Transverse colon (tissue), 4 donors: ENCODE data around the gene ATG101. TPM values are rescaled to one million over a fixed set of nuclear protein-coding genes. Genes with fewer than 3 reads are reported as not detected.
A peak's percentile ranks its signal among the peaks of the same experiment; 100 is the strongest.

ENCODE experiments used
- DNase-seq: peaks from one replicate; pipeline ENCODE4 v3.0.0-alpha.2; 2019
- H3K27ac ChIP-seq, 4 donors: fragments of 200-600 bp; sonication (generic); 2 replicates each; pipeline ENCODE4 v1.5.1; 2016 to 2018; ENCODE audit warnings: inconsistent platforms in 4 of 4
- H3K27me3 ChIP-seq: fragments of 200-600 bp; sonication (generic); 2 replicates; pipeline ENCODE4 v1.5.1; 2017; ENCODE audit warnings: inconsistent platforms
- H3K36me3 ChIP-seq, 4 donors: fragments of 200-600 bp; sonication (generic); 2 replicates each; pipeline ENCODE4 v1.5.1; 2017 to 2019; ENCODE audit warnings: inconsistent platforms in 4 of 4
- H3K4me1 ChIP-seq, 4 donors: fragments of 200-600 bp; sonication (generic); 2 replicates each; pipeline ENCODE4 v1.5.1; 2017 to 2020; ENCODE audit warnings: inconsistent platforms in 4 of 4
- H3K4me3 ChIP-seq, 4 donors: fragments of 200-600 bp; sonication (generic); 1 replicate in 1 of 4; 2 replicates in 3 of 4; pipeline versions ENCODE4 v1.5.1 to v1.6.1; 2017 to 2019; ENCODE audit warnings: inconsistent platforms in 4 of 4
- H3K9me3 ChIP-seq, 2 donors: fragments of 200-600 bp; sonication (generic); 2 replicates each; pipeline ENCODE4 v1.5.1; 2017 to 2019; ENCODE audit warnings: inconsistent platforms in 2 of 2
- CTCF ChIP-seq, 5 experiments: fragments of 200-600 bp in 3 of 5; fragments of 450-650 bp in 2 of 5; sonication (generic) in 3 of 5; IDR thresholded peaks; 1 replicate in 2 of 5; 2 replicates in 3 of 5; pipeline ENCODE4 v1.5.1; 2016 to 2017; ENCODE audit warnings: antibody characterized with exemption in 5 of 5, inconsistent platforms in 3 of 5, mild to moderate bottlenecking in 2 of 5, moderate library complexity in 1 of 5
- EP300 ChIP-seq: sonication (generic); formaldehyde crosslinking; IDR thresholded peaks from one replicate; pipeline ENCODE4 v1.6.1; 2017; ENCODE audit warnings: antibody characterized with exemption, low read depth
- POLR2A ChIP-seq: fragments of 450-650 bp; IDR thresholded peaks from one replicate; pipeline ENCODE4 v1.6.1; 2016; ENCODE audit warnings: antibody characterized with exemption, mild to moderate bottlenecking, moderate library complexity
- POLR2AphosphoS5 ChIP-seq, 3 donors: sonication (generic); formaldehyde crosslinking; IDR thresholded peaks; one replicate each; pipeline ENCODE4 v1.6.1; 2016; ENCODE audit warnings: antibody characterized with exemption in 3 of 3
- WGBS, 2 donors: methylation state at CpG; one replicate each; pipeline ENCODE4 v1.1.5; 2018; ENCODE audit warnings: low coverage in 1 of 2; 5-methylcytosine and 5-hydroxymethylcytosine counted together
- in situ Hi-C, 4 donors: fragments of 200-750 bp; cut with MboI; loops; one replicate each; pipeline versions ENCODE4 v1.15.0 to v1.15.1; 2017; ENCODE audit warnings: low sequenced_read_pairs in 3 of 4, low pct_ligation_motif_present in 1 of 4, low pct_unique_long_range_greater_than_20kb in 1 of 4
- intact Hi-C: fragments of 100-400 bp; cut with DNase I; formaldehyde crosslinking; loops from one replicate; pipeline ENCODE4 v1.15.1; 2023; ENCODE audit warnings: low total_unique reads
- total RNA-seq, 4 donors: library from RNA; depleted of rRNA; stranded (reverse); fragments of >200 nt; gene quantifications; one replicate each; pipeline ENCODE4 v1.1.0, GENCODE V29; 2016

ATG101 gene
- total RNA-seq, 4 donors from 2014 or later, result 15.7 to 64.1 (median 51.6) TPM

DNA sequence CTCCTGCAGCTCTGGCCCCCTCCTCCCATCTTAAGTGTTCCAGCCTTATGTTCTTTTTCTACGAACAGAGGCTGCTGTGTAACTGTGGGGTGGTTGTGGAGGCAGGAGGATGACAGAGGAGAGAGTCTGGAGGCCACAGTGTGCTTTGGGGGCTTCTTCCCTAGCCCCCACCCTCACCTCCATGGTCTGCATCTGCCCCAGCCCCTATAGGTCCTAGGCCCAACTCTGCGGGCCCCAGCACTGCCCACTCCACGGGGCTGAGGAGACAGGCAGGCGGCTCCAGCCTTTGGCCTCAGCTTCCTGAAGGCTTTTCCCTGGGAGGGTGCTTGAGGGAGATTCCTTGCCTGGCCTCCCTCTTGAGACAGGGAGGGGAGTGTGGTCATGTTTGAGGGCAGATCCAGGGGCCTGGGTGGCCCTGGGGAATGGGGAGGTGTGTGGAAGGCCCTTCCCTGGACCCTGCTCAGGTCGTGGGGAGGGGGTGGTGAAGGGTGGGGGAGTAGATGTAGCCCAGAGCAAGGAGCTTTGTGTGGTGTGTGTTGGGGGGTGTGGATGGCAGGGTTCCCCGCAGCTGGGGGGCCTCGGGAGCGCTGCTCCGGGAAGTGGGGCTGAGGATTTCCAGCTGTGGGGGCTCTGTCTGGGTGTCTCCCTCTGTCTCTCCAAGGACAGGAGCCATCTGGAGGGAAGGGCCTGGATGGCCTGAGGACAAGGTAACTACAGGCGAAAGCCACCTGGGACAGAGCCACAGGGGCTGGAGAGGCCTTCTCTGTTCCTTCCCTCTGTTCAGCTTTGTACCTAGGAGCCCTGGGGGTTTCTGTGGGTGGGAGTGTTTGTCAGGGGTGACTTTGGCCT, 10.8 kb downstream of the ATG101 start:
- TF ChIP-seq POLR2AphosphoS5 (IDR thresholded peaks at IDR 0.05) (no peak), EP300 (no peak), POLR2A (no peak), CTCF (IDR thresholded peaks at IDR 0.05) (no peak)
- no peak for DNase-seq
- Histone ChIP-seq H3K36me3 (peaks cover 0 to 8% (median 2%) of the 10 kb centered on the region in 4 donors), H3K4me3 (peak overlapping the region in 3 of 4 donors; percentile 9 to 24 (median 11)), H3K9me3 (no peaks in the 10 kb centered on the region), H3K27me3 (no peaks in the 10 kb centered on the region), H3K4me1 (peaks cover 11 to 20% (median 14%) of the 10 kb centered on the region in 4 donors), H3K27ac (peak overlapping the region; percentile 60 to 77 (median 66))
- in situ Hi-C loops, result loop anchor here in 3 of 4 donors (5.0 to 10.0 kb wide), 2 partner anchors 53 to 56 kb away; no protein-coding TSS in a partner anchor
- WGBS, 2 donors, result 66% methylated on average over 10 of the region's 10 CpGs; no CpG with 5 or more reads in 1 of the 2 donors
- intact Hi-C loops, result no loop called here

- Histone ChIP-seq H3K27ac (peak overlapping the region; percentile 60 to 77 (median 66)), H3K27me3 (no peaks in the 10 kb centered on the region), H3K36me3 (peaks cover 0 to 8% (median 2%) of the 10 kb centered on the region in 4 donors), H3K9me3 (no peaks in the 10 kb centered on the region), H3K4me1 (peaks cover 11 to 26% (median 14%) of the 10 kb centered on the region in 4 donors), H3K4me3 (peak overlapping the region in 1 of 4 donors; percentile 1)
- WGBS, 2 donors, result 23% methylated on average over 8 of the region's 9 CpGs; no CpG with 5 or more reads in 1 of the 2 donors
- intact Hi-C loops (no loop called here), in situ Hi-C loops (loop anchor here in 3 of 4 donors (5.0 to 10.0 kb wide), 2 partner anchors 54 to 56 kb away; no protein-coding TSS in a partner anchor)
- no peak for TF ChIP-seq CTCF (IDR thresholded peaks at IDR 0.05)
- TF ChIP-seq POLR2AphosphoS5 (IDR thresholded peaks at IDR 0.05), result no peak
- TF ChIP-seq POLR2A, result no peak
- TF ChIP-seq EP300, result no peak
- DNase-seq, result no peak
These were observed 11.5 kb downstream of the ATG101 start for GRCh38 chr12:52081263-52081733.

- Histone ChIP-seq H3K36me3 (peaks cover 0 to 2% (median under 1%) of the 10 kb centered on the region in 4 donors), H3K4me1 (peaks cover 11 to 27% (median 14%) of the 10 kb centered on the region in 4 donors), H3K27me3 (no peaks in the 10 kb centered on the region), H3K27ac (peak overlapping the region; percentile 60 to 77 (median 66)), H3K4me3 (no peak overlapping the region), H3K9me3 (no peaks in the 10 kb centered on the region)
- DNase-seq, result no peak
- in situ Hi-C loops (loop anchor here in 3 of 4 donors (5.0 to 10.0 kb wide), 2 partner anchors 55 to 57 kb away; no protein-coding TSS in a partner anchor), intact Hi-C loops (loop anchor here (2.0 kb wide), 1 partner anchor 55 kb away; no protein-coding TSS in a partner anchor)
- WGBS, 2 donors, result 40 to 63% methylated on average over 3 to 13 of the region's 13 CpGs
- TF ChIP-seq POLR2AphosphoS5 (IDR thresholded peaks at IDR 0.05), result peak in 1 of 3 donors; percentile 48
- TF ChIP-seq POLR2A, result no peak
These were observed 12.4 kb downstream of the ATG101 start for GRCh38 chr12:52082026-52082668.

- intact Hi-C loops, result loop anchor here (2.0 kb wide), 1 partner anchor 56 kb away; no protein-coding TSS in a partner anchor
- 70% methylated on average over 4 of the region's 4 CpGs; no CpG with 5 or more reads in 1 of the 2 donors for WGBS, 2 donors
- H3K4me1 ChIP-seq, result peaks cover 11 to 27% (median 14%) of the 10 kb centered on the region in 4 donors
- H3K27me3 ChIP-seq, result no peaks in the 10 kb centered on the region
- no peaks in the 10 kb centered on the region for H3K36me3 ChIP-seq
- no peak for DNase-seq
- H3K27ac ChIP-seq, result peak overlapping the region; percentile 60 to 77 (median 66)
- in situ Hi-C loops, result loop anchor here in 3 of 4 donors (5.0 to 10.0 kb wide), 2 partner anchors 55 to 58 kb away; no protein-coding TSS in a partner anchor
- H3K9me3 ChIP-seq, result no peaks in the 10 kb centered on the region
- no peak for TF ChIP-seq POLR2AphosphoS5 (IDR thresholded peaks at IDR 0.05)
- no peak for TF ChIP-seq EP300
- TF ChIP-seq POLR2A, result no peak
- no peak for TF ChIP-seq CTCF (IDR thresholded peaks at IDR 0.05)
- H3K4me3 ChIP-seq, result no peak overlapping the region
These were observed 12.8 kb downstream of the ATG101 start for GRCh38 chr12:52082669-52082987.
